ENCODE results near the gene MBLAC2.

Gene MBLAC2

GRCh38 chr5:90461288-90461687, 13.3 kb downstream of the MBLAC2 start:
- Histone ChIP-seq H3K27me3 (ENCODE audit: control insufficient read depth, low read length) (no peaks in the 10 kb centered on the region), H3K4me3 (ENCODE audit: low read length) (no peak overlapping the region), H4K20me1 (ENCODE audit: control insufficient read depth, insufficient read depth, low read depth, low read length) (no peaks in the 10 kb centered on the region), H3F3A (ENCODE audit: control insufficient read depth, insufficient read depth) (no peaks in the 10 kb centered on the region), H3K9me2 (replicated peaks; ENCODE audit: control insufficient read depth, low read length) (no peaks in the 10 kb centered on the region), H3K4me1 (ENCODE audit: control insufficient read depth, low read length) (no peaks in the 10 kb centered on the region), H3K9me3 (ENCODE audit: control insufficient read depth, insufficient read depth, low read length) (no peaks in the 10 kb centered on the region), H3K79me2 (ENCODE audit: control insufficient read depth, low read length) (peaks cover 42% of the 10 kb centered on the region), H3K36me3 (ENCODE audit: control insufficient read depth, low read length) (peaks cover 17% of the 10 kb centered on the region), H3K27ac (ENCODE audit: low read depth, low read length) (no peak overlapping the region), H3K4me2 (ENCODE audit: low read length) (no peak overlapping the region)
- TF ChIP-seq EZH2phosphoT487 (IDR thresholded peaks at IDR 0.05; ENCODE audit: borderline replicate concordance, low read length) (no peak), CTCF (IDR thresholded peaks at IDR 0.05; ENCODE audit: low read depth, low read length, poor library complexity, severe bottlenecking) (no peak)

GRCh38 chr5:90446961-90447360, 27.6 kb downstream of the MBLAC2 start:
- H3K27me3 ChIP-seq (ENCODE audit: control insufficient read depth, low read length) = no peaks in the 10 kb centered on the region
- H3K9me2 ChIP-seq (replicated peaks; ENCODE audit: control insufficient read depth, low read length) = no peaks in the 10 kb centered on the region
- H3K4me3 ChIP-seq (ENCODE audit: low read length) = no peak overlapping the region

GRCh38 chr5:90440644-90441043, 33.9 kb downstream of the MBLAC2 start:
- Histone ChIP-seq H3K27ac (ENCODE audit: low read depth, low read length) (no peak overlapping the region), H3K27me3 (ENCODE audit: control insufficient read depth, low read length) (peaks cover 22% of the 10 kb centered on the region), H3K79me2 (ENCODE audit: control insufficient read depth, low read length) (no peaks in the 10 kb centered on the region), H3K9me2 (replicated peaks; ENCODE audit: control insufficient read depth, low read length) (no peaks in the 10 kb centered on the region), H3K9me3 (ENCODE audit: control insufficient read depth, insufficient read depth, low read length) (no peaks in the 10 kb centered on the region), H3F3A (ENCODE audit: control insufficient read depth, insufficient read depth) (no peaks in the 10 kb centered on the region), H3K4me1 (ENCODE audit: control insufficient read depth, low read length) (peaks cover 6% of the 10 kb centered on the region; the same call in 1 of the 2 replicates), H3K4me2 (ENCODE audit: low read length) (no peak overlapping the region), H3K4me3 (ENCODE audit: low read length) (no peak overlapping the region), H3K36me3 (ENCODE audit: control insufficient read depth, low read length) (no peaks in the 10 kb centered on the region), H4K20me1 (ENCODE audit: control insufficient read depth, insufficient read depth, low read depth, low read length) (no peaks in the 10 kb centered on the region)
- TF ChIP-seq CTCF (IDR thresholded peaks at IDR 0.05; ENCODE audit: low read depth, low read length, poor library complexity, severe bottlenecking) (no peak), EZH2phosphoT487 (IDR thresholded peaks at IDR 0.05; ENCODE audit: borderline replicate concordance, low read length) (no peak)

More at GRCh38 chr5:90446961-90447360, 27.6 kb downstream of the MBLAC2 start:
- Histone ChIP-seq H3K27ac (ENCODE audit: low read depth, low read length) (no peak overlapping the region), H3K79me2 (ENCODE audit: control insufficient read depth, low read length) (no peaks in the 10 kb centered on the region), H4K20me1 (ENCODE audit: control insufficient read depth, insufficient read depth, low read depth, low read length) (no peaks in the 10 kb centered on the region), H3K9me3 (ENCODE audit: control insufficient read depth, insufficient read depth, low read length) (no peaks in the 10 kb centered on the region), H3K36me3 (ENCODE audit: control insufficient read depth, low read length) (no peaks in the 10 kb centered on the region), H3F3A (ENCODE audit: control insufficient read depth, insufficient read depth) (no peaks in the 10 kb centered on the region), H3K4me1 (ENCODE audit: control insufficient read depth, low read length) (no peaks in the 10 kb centered on the region), H3K4me2 (ENCODE audit: low read length) (no peak overlapping the region)
- TF ChIP-seq CTCF (IDR thresholded peaks at IDR 0.05; ENCODE audit: low read depth, low read length, poor library complexity, severe bottlenecking) (no peak), EZH2phosphoT487 (IDR thresholded peaks at IDR 0.05; ENCODE audit: borderline replicate concordance, low read length) (no peak)

All from DOHH2 (cell line).